Lower lobe of right lung (tissue), 2 donors: ENCODE measurements around the gene KCNK4. TPM values are rescaled to one million over a fixed set of nuclear protein-coding genes. Genes with fewer than 3 reads are reported as not detected.
A peak's percentile ranks its signal among the peaks of the same experiment; 100 is the strongest.

Experiments
- ATAC-seq, 2 donors: fragments of 200-7000 bp; cut with Tn5 transposase; one replicate each; pipeline ENCODE4 v1.9.1; 2020 to 2022; ENCODE audit warnings: mild to moderate bottlenecking in 2 of 2, moderate library complexity in 2 of 2
- DNase-seq: peaks from one replicate; pipeline ENCODE4 v3.0.0-alpha.2; 2020
- H3K27ac ChIP-seq: fragments of 200-600 bp; one replicate; pipeline ENCODE4 v1.8.0; 2022
- H3K27me3 ChIP-seq: fragments of 200-600 bp; one replicate; pipeline ENCODE4 v1.8.0; 2022; ENCODE audit warnings: low read depth
- H3K36me3 ChIP-seq: fragments of 200-600 bp; one replicate; pipeline ENCODE4 v1.8.0; 2022; ENCODE audit warnings: mild to moderate bottlenecking
- H3K4me1 ChIP-seq: fragments of 200-600 bp; one replicate; pipeline ENCODE4 v1.8.0; 2022
- H3K4me3 ChIP-seq: fragments of 200-600 bp; one replicate; pipeline ENCODE4 v1.8.0; 2022; ENCODE audit warnings: mild to moderate bottlenecking
- H3K9me3 ChIP-seq: fragments of 200-600 bp; one replicate; pipeline ENCODE4 v1.8.0; 2022
- CTCF ChIP-seq: fragments of 200-600 bp; IDR thresholded peaks from one replicate; pipeline ENCODE4 v1.8.0; 2022; ENCODE audit warnings: antibody characterized with exemption, mild to moderate bottlenecking
- intact Hi-C: fragments of 100-400 bp; cut with DNase I; formaldehyde crosslinking; loops from one replicate; pipeline ENCODE4 v1.11.0; 2022
- total RNA-seq: library from RNA; stranded (reverse); fragmentation: NEBNext Ultra II Directional; extraction: Animal tissue kit (Norgen Biotek cat#: 25700); gene quantifications from one replicate; pipeline ENCODE4 v1.2.1, GENCODE V29; 2021
- donor health status: DM: no; HTN: yes; CAD: no; lungs with severe emphysema.

KCNK4 gene
- total RNA-seq, 1 donor from 2014 or later: not detected

GRCh38 chr11:64251753-64252002 is 39.4 kb upstream of the KCNK4 start:
- Histone ChIP-seq H3K9me3 (no peaks in the 10 kb centered on the region), H3K4me1 (peaks cover 33% of the 10 kb centered on the region), H3K27ac (peak overlapping the region; percentile 77), H3K4me3 (peak overlapping the region; percentile 91), H3K36me3 (peaks cover 25% of the 10 kb centered on the region), H3K27me3 (no peaks in the 10 kb centered on the region)
- TF ChIP-seq CTCF: no peak
- intact Hi-C loops: no loop called here
- ATAC-seq (no peak), DNase-seq (no peak)

GRCh38 chr11:64252003-64252872 is 38.9 kb upstream of the KCNK4 start:
- ATAC-seq (peak; percentile 29 to 69), DNase-seq (peak; percentile 76)
- no peaks in the 10 kb centered on the region for H3K9me3 ChIP-seq
- H3K27ac ChIP-seq: peak overlapping the region; percentile 77
- H3K36me3 ChIP-seq: peaks cover 31% of the 10 kb centered on the region
- no peak for TF ChIP-seq CTCF
- no peaks in the 10 kb centered on the region for H3K27me3 ChIP-seq
- intact Hi-C loops: no loop called here
- H3K4me1 ChIP-seq: peaks cover 33% of the 10 kb centered on the region
- peak overlapping the region; percentile 91 for H3K4me3 ChIP-seq

- Histone ChIP-seq H3K36me3 (peaks cover 39% of the 10 kb centered on the region), H3K27me3 (no peaks in the 10 kb centered on the region), H3K4me3 (peak overlapping the region; percentile 91), H3K9me3 (no peaks in the 10 kb centered on the region), H3K27ac (peak overlapping the region; percentile 77), H3K4me1 (peaks cover 26% of the 10 kb centered on the region)
- intact Hi-C loops: no loop called here
- TF ChIP-seq CTCF: no peak
- DNase-seq (no peak), ATAC-seq (no peak)
Measured at GRCh38 chr11:64253043-64253442, 38.1 kb upstream of the KCNK4 start.

- intact Hi-C loops: no loop called here
- no peak for TF ChIP-seq CTCF
Measured at GRCh38 chr11:64253481-64253880, 37.6 kb upstream of the KCNK4 start.

GRCh38 chr11:64254326-64254725 is 36.8 kb upstream of the KCNK4 start:
- Histone ChIP-seq H3K27ac (no peak overlapping the region), H3K27me3 (no peaks in the 10 kb centered on the region), H3K9me3 (no peaks in the 10 kb centered on the region), H3K4me1 (peaks cover 26% of the 10 kb centered on the region), H3K36me3 (peaks cover 51% of the 10 kb centered on the region), H3K4me3 (no peak overlapping the region)
- ATAC-seq (no peak), DNase-seq (no peak)
- intact Hi-C loops: no loop called here
- no peak for TF ChIP-seq CTCF

More at GRCh38 chr11:64253481-64253880, 37.6 kb upstream of the KCNK4 start:
- ATAC-seq: no peak
- H3K36me3 ChIP-seq: peaks cover 43% of the 10 kb centered on the region
- no peaks in the 10 kb centered on the region for H3K27me3 ChIP-seq
- H3K4me1 ChIP-seq: peaks cover 26% of the 10 kb centered on the region
- no peaks in the 10 kb centered on the region for H3K9me3 ChIP-seq
- H3K4me3 ChIP-seq: no peak overlapping the region
- no peak overlapping the region for H3K27ac ChIP-seq
- DNase-seq: no peak
